ENCODE measurements around the gene IVD. TPM values are rescaled to one million over a fixed set of nuclear protein-coding genes. Genes with fewer than 3 reads are reported as not detected.

Gene IVD
- total RNA-seq, 1 donor from 2014 or later, result 44.3 TPM

- Mint-ChIP-seq H3K4me1 (ENCODE audit: low read depth, unreplicated experiment) (peaks cover 13% of the 10 kb centered on the region), H3K27ac (ENCODE audit: unreplicated experiment) (no peak overlapping the region), H3K9me3 (ENCODE audit: unreplicated experiment) (peaks cover 4% of the 10 kb centered on the region), H3K36me3 (ENCODE audit: unreplicated experiment) (no peaks in the 10 kb centered on the region), H3K27me3 (ENCODE audit: unreplicated experiment) (peaks cover 4% of the 10 kb centered on the region), H3K4me3 (ENCODE audit: unreplicated experiment) (peak overlapping the region; percentile 71)
- TF ChIP-seq CTCF (IDR thresholded peaks at IDR 0.05; ENCODE audit: partially characterized antibody, unreplicated experiment), result no peak
- no peak for DNase-seq
Observed at GRCh38 chr15:40435023-40435709, 29.6 kb downstream of the IVD start.

GRCh38 chr15:40435710-40436089 lies 30.1 kb downstream of the IVD start:
- Mint-ChIP-seq H3K4me1 (ENCODE audit: low read depth, unreplicated experiment) (peaks cover 11% of the 10 kb centered on the region), H3K27me3 (ENCODE audit: unreplicated experiment) (peaks cover 2% of the 10 kb centered on the region), H3K4me3 (ENCODE audit: unreplicated experiment) (peak overlapping the region; percentile 71), H3K36me3 (ENCODE audit: unreplicated experiment) (no peaks in the 10 kb centered on the region), H3K9me3 (ENCODE audit: unreplicated experiment) (peaks cover 4% of the 10 kb centered on the region), H3K27ac (ENCODE audit: unreplicated experiment) (no peak overlapping the region)
- no peak for DNase-seq
- no peak for TF ChIP-seq CTCF (IDR thresholded peaks at IDR 0.05; ENCODE audit: partially characterized antibody, unreplicated experiment)

GRCh38 chr15:40436116-40436891 lies 30.7 kb downstream of the IVD start:
- Mint-ChIP-seq H3K36me3 (ENCODE audit: unreplicated experiment) (no peaks in the 10 kb centered on the region), H3K27me3 (ENCODE audit: unreplicated experiment) (peaks cover 2% of the 10 kb centered on the region), H3K9me3 (ENCODE audit: unreplicated experiment) (peaks cover 4% of the 10 kb centered on the region), H3K27ac (ENCODE audit: unreplicated experiment) (no peak overlapping the region), H3K4me1 (ENCODE audit: low read depth, unreplicated experiment) (peaks cover 11% of the 10 kb centered on the region), H3K4me3 (ENCODE audit: unreplicated experiment) (peak overlapping the region; percentile 85)
- peak; percentile 12 for TF ChIP-seq CTCF (IDR thresholded peaks at IDR 0.05; ENCODE audit: partially characterized antibody, unreplicated experiment)
- peak; percentile 44 for DNase-seq

GRCh38 chr15:40436892-40437751 lies 31.5 kb downstream of the IVD start:
- H3K27me3 Mint-ChIP-seq (ENCODE audit: unreplicated experiment), result peaks cover 2% of the 10 kb centered on the region
- peak overlapping the region; percentile 85 for H3K4me3 Mint-ChIP-seq (ENCODE audit: unreplicated experiment)

More at GRCh38 chr15:40436892-40437751, 31.5 kb downstream of the IVD start:
- Mint-ChIP-seq H3K27ac (ENCODE audit: unreplicated experiment) (peak overlapping the region; percentile 48), H3K36me3 (ENCODE audit: unreplicated experiment) (no peaks in the 10 kb centered on the region), H3K4me1 (ENCODE audit: low read depth, unreplicated experiment) (peaks cover 11% of the 10 kb centered on the region), H3K9me3 (ENCODE audit: unreplicated experiment) (peaks cover 4% of the 10 kb centered on the region)
- DNase-seq, result no peak
- peak; percentile 6 for TF ChIP-seq CTCF (IDR thresholded peaks at IDR 0.05; ENCODE audit: partially characterized antibody, unreplicated experiment)
